ENCODE results near the gene CDK6. TPM values are rescaled to one million over a fixed set of nuclear protein-coding genes. Genes with fewer than 3 reads are reported as not detected.

The CDK6 gene
- total RNA-seq, 1 experiment from 2014 or later = 175 TPM

GRCh38 chr7:92781117-92781720 is 55.2 kb downstream of the CDK6 start:
- CTCF ChIA-PET = no interaction called here
- POLR2A ChIA-PET = no interaction called here
- no peaks in the 10 kb centered on the region for H3K9me3 Mint-ChIP-seq (ENCODE audit: unreplicated experiment)

GRCh38 chr7:92778972-92779371 is 57.4 kb downstream of the CDK6 start:
- intact Hi-C loops (cut with micrococcal nuclease; ENCODE audit: unreplicated experiment) = no loop called here
- H3K9me3 ChIP-seq = no peaks in the 10 kb centered on the region

More at GRCh38 chr7:92781117-92781720, 55.2 kb downstream of the CDK6 start:
- H3K4me3 ChIP-seq (ENCODE audit: low read depth, low read length) = no peak overlapping the region
- no peaks in the 10 kb centered on the region for H3K27me3 Mint-ChIP-seq (ENCODE audit: insufficient read depth, unreplicated experiment)
- no peaks in the 10 kb centered on the region for H3K36me3 ChIP-seq (ENCODE audit: control insufficient read depth, insufficient read depth, low read length)
- no peaks in the 10 kb centered on the region for H3K27me3 ChIP-seq (replicated peaks; ENCODE audit: control insufficient read depth, insufficient read depth, low read length)
- no peaks in the 10 kb centered on the region for H3K9me3 ChIP-seq
- no TSS peak for BruUV-seq (replicated peaks)
- H3K4me3 Mint-ChIP-seq (ENCODE audit: unreplicated experiment) = no peak overlapping the region
- TF ChIP-seq, protein P1, sequence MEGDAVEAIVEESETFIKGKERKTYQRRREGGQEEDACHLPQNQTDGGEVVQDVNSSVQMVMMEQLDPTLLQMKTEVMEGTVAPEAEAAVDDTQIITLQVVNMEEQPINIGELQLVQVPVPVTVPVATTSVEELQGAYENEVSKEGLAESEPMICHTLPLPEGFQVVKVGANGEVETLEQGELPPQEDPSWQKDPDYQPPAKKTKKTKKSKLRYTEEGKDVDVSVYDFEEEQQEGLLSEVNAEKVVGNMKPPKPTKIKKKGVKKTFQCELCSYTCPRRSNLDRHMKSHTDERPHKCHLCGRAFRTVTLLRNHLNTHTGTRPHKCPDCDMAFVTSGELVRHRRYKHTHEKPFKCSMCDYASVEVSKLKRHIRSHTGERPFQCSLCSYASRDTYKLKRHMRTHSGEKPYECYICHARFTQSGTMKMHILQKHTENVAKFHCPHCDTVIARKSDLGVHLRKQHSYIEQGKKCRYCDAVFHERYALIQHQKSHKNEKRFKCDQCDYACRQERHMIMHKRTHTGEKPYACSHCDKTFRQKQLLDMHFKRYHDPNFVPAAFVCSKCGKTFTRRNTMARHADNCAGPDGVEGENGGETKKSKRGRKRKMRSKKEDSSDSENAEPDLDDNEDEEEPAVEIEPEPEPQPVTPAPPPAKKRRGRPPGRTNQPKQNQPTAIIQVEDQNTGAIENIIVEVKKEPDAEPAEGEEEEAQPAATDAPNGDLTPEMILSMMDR (IDR thresholded peaks at IDR 0.05; ENCODE audit: insufficient read depth in 1 of 2, low read depth in 1 of 2, low read length in 1 of 2, severe bottlenecking in 1 of 2, unreplicated experiment in 1 of 2) = no peak
- no peak for DNase-seq
- intact Hi-C loops (cut with micrococcal nuclease; ENCODE audit: unreplicated experiment) = no loop called here
- H3K27ac Mint-ChIP-seq (ENCODE audit: unreplicated experiment) = peak overlapping the region; percentile 50
- H3K4me1 Mint-ChIP-seq (ENCODE audit: low read depth, unreplicated experiment) = peaks cover 41% of the 10 kb centered on the region
- H3K36me3 Mint-ChIP-seq (ENCODE audit: insufficient read depth, unreplicated experiment) = peaks cover 50% of the 10 kb centered on the region
- peaks cover 29% of the 10 kb centered on the region for H3K4me1 ChIP-seq

DNA sequence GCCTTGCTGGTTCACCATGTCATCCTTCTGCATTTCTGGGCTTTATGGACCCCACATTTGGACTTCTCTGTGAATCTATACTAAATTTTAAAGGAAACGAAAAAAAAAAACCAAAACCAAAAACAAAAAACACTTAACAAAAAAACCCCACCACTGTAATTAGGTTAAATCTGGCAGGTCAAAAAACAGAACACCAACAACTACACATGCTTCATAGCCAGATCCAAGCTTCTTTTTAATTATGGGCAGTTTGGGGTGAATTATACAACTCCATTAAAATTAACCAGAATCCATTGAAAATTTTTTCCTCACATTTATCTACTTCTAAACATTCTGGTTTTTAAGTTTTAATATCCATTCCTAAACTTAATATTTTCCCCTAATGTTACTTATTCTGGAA is 58.4 kb downstream of the CDK6 start:
- CTCF ChIA-PET = no interaction called here
- peaks cover 27% of the 10 kb centered on the region for H3K4me1 Mint-ChIP-seq (ENCODE audit: low read depth, unreplicated experiment)
- BruUV-seq (replicated peaks) = no TSS peak
- H3K9me3 ChIP-seq = no peaks in the 10 kb centered on the region
- POLR2A ChIA-PET = no interaction called here
- no peak overlapping the region for H3K27ac Mint-ChIP-seq (ENCODE audit: unreplicated experiment)
- H3K36me3 Mint-ChIP-seq (ENCODE audit: insufficient read depth, unreplicated experiment) = peaks cover 63% of the 10 kb centered on the region
- peaks cover 10% of the 10 kb centered on the region; the same call in 1 of the 2 replicates for H3K4me1 ChIP-seq
- no peaks in the 10 kb centered on the region for H3K27me3 ChIP-seq (replicated peaks; ENCODE audit: control insufficient read depth, insufficient read depth, low read length)
- H3K4me3 ChIP-seq (ENCODE audit: low read depth, low read length) = no peak overlapping the region
- no peak overlapping the region for H3K4me3 Mint-ChIP-seq (ENCODE audit: unreplicated experiment)
- no peaks in the 10 kb centered on the region for H3K27me3 Mint-ChIP-seq (ENCODE audit: insufficient read depth, unreplicated experiment)
- H3K9me3 Mint-ChIP-seq (ENCODE audit: unreplicated experiment) = no peaks in the 10 kb centered on the region
- TF ChIP-seq, protein P1 (IDR thresholded peaks at IDR 0.05; ENCODE audit: insufficient read depth in 1 of 2, low read depth in 1 of 2, low read length in 1 of 2, severe bottlenecking in 1 of 2, unreplicated experiment in 1 of 2) = no peak
- no peaks in the 10 kb centered on the region for H3K36me3 ChIP-seq (ENCODE audit: control insufficient read depth, insufficient read depth, low read length)
- intact Hi-C loops (cut with micrococcal nuclease; ENCODE audit: unreplicated experiment) = no loop called here
- no peak for DNase-seq

More at GRCh38 chr7:92778972-92779371, 57.4 kb downstream of the CDK6 start:
- Mint-ChIP-seq H3K4me3 (ENCODE audit: unreplicated experiment) (no peak overlapping the region), H3K9me3 (ENCODE audit: unreplicated experiment) (no peaks in the 10 kb centered on the region), H3K36me3 (ENCODE audit: insufficient read depth, unreplicated experiment) (peaks cover 54% of the 10 kb centered on the region), H3K27me3 (ENCODE audit: insufficient read depth, unreplicated experiment) (no peaks in the 10 kb centered on the region), H3K27ac (ENCODE audit: unreplicated experiment) (no peak overlapping the region), H3K4me1 (ENCODE audit: low read depth, unreplicated experiment) (peaks cover 31% of the 10 kb centered on the region)
- no peaks in the 10 kb centered on the region for H3K27me3 ChIP-seq (replicated peaks; ENCODE audit: control insufficient read depth, insufficient read depth, low read length)
- no peaks in the 10 kb centered on the region for H3K36me3 ChIP-seq (ENCODE audit: control insufficient read depth, insufficient read depth, low read length)
- no TSS peak for BruUV-seq (replicated peaks)
- CTCF ChIA-PET = no interaction called here
- DNase-seq = no peak
- no peak overlapping the region for H3K4me3 ChIP-seq (ENCODE audit: low read depth, low read length)
- peaks cover 20% of the 10 kb centered on the region for H3K4me1 ChIP-seq
- POLR2A ChIA-PET = no interaction called here
- TF ChIP-seq, protein P1 (IDR thresholded peaks at IDR 0.05; ENCODE audit: insufficient read depth in 1 of 2, low read depth in 1 of 2, low read length in 1 of 2, severe bottlenecking in 1 of 2, unreplicated experiment in 1 of 2) = no peak
